Jurkat, Clone E6-1 (cell line): Measurements from ENCODE around the gene EPAS1. TPM values are rescaled to one million over a fixed set of nuclear protein-coding genes. Genes with fewer than 3 reads are reported as not detected.

Source experiments
- DNase-seq: peaks from one replicate; pipeline ENCODE4 v3.0.0-alpha.2; 2011; ENCODE audit warnings: low read depth, low spot score
- H3K4me3 ChIP-seq: 2 replicates; pipeline ENCODE4 v1.5.1; 2011; ENCODE audit warnings: mild to moderate bottlenecking, low read length, control low read depth, moderate library complexity
- polyA plus RNA-seq: library from polyadenylated mRNA; unstranded; fragments of >200 nt; gene quantifications from one replicate; pipeline ENCODE4 v1.2.1, GENCODE V29; 2012; ENCODE audit warnings: missing spikeins; ENCODE audit not compliant: insufficient read length, insufficient read depth

EPAS1 gene
- polyA plus RNA-seq = 2.5 TPM

GRCh38 chr2:46296840-46297545, at the start of gene EPAS1:
Gene EPAS1, plus strand, starts transcription at chr2:46297407. Its CDS starts 505 bp downstream, at chr2:46297912.
- peak within 1 kb of the TSS; percentile 58 for H3K4me3 ChIP-seq
- peak; percentile 28 for DNase-seq

GRCh38 chr2:46248171-46248570, 49.0 kb upstream of the EPAS1 start:
- H3K4me3 ChIP-seq = no peak overlapping the region
- no peak for DNase-seq

GRCh38 chr2:46249654-46250053, 47.6 kb upstream of the EPAS1 start:
- no peak for DNase-seq
- H3K4me3 ChIP-seq = no peak overlapping the region

- no peak for DNase-seq
- no peak overlapping the region for H3K4me3 ChIP-seq
These were observed 44.1 kb upstream of the EPAS1 start for GRCh38 chr2:46252891-46253659.

GRCh38 chr2:46254474-46254873, 42.7 kb upstream of the EPAS1 start:
- DNase-seq = no peak
- H3K4me3 ChIP-seq = no peak overlapping the region

GRCh38 chr2:46256563-46257142, 40.6 kb upstream of the EPAS1 start:
- H3K4me3 ChIP-seq = no peak overlapping the region
- no peak for DNase-seq

GRCh38 chr2:46257476-46257875, 39.7 kb upstream of the EPAS1 start:
- no peak overlapping the region for H3K4me3 ChIP-seq
- no peak for DNase-seq

- no peak overlapping the region for H3K4me3 ChIP-seq
- no peak for DNase-seq
These were observed 39.2 kb upstream of the EPAS1 start for GRCh38 chr2:46257980-46258379.

- DNase-seq = no peak
- no peak overlapping the region for H3K4me3 ChIP-seq
These were observed 38.0 kb upstream of the EPAS1 start for GRCh38 chr2:46258937-46259776.

GRCh38 chr2:46259777-46260168, 37.4 kb upstream of the EPAS1 start:
- no peak overlapping the region for H3K4me3 ChIP-seq
- no peak for DNase-seq

GRCh38 chr2:46260305-46260704, 36.9 kb upstream of the EPAS1 start:
- H3K4me3 ChIP-seq = no peak overlapping the region
- DNase-seq = no peak

- H3K4me3 ChIP-seq = no peak overlapping the region
These were observed 34.8 kb upstream of the EPAS1 start for GRCh38 chr2:46262248-46262938.

GRCh38 chr2:46263347-46263746, 33.9 kb upstream of the EPAS1 start:
- no peak for DNase-seq
- no peak overlapping the region for H3K4me3 ChIP-seq

More at GRCh38 chr2:46262248-46262938, 34.8 kb upstream of the EPAS1 start:
- no peak for DNase-seq

- H3K4me3 ChIP-seq = no peak overlapping the region
- no peak for DNase-seq
These were observed 32.8 kb upstream of the EPAS1 start for GRCh38 chr2:46264447-46264846.

- no peak for DNase-seq
- no peak overlapping the region for H3K4me3 ChIP-seq
These were observed 31.1 kb upstream of the EPAS1 start for GRCh38 chr2:46266134-46266533.

GRCh38 chr2:46267616-46268015, 29.6 kb upstream of the EPAS1 start:
- no peak for DNase-seq
- no peak overlapping the region for H3K4me3 ChIP-seq

- no peak for DNase-seq
- H3K4me3 ChIP-seq = no peak overlapping the region
These were observed 29.0 kb upstream of the EPAS1 start for GRCh38 chr2:46268196-46268595.

GRCh38 chr2:46269001-46269400, 28.2 kb upstream of the EPAS1 start:
- DNase-seq = no peak
- H3K4me3 ChIP-seq = no peak overlapping the region
